Prostate gland (tissue), 2 donors: ENCODE results near the gene CMTM5. TPM values are rescaled to one million over a fixed set of nuclear protein-coding genes. Genes with fewer than 3 reads are reported as not detected.
"Not testable (repeated sequence)": the region's sequence is repeated elsewhere in the genome, so short reads cannot be mapped to it uniquely, and the experiment has no call there.

Experiments
- DNase-seq: peaks from one replicate; pipeline ENCODE4 v3.0.0-alpha.2; 2019; ENCODE audit warnings: low spot score
- H3K27ac ChIP-seq, 2 donors: fragments of 200-600 bp; sonication (generic); 2 replicates each; pipeline ENCODE4 v1.5.1; 2017 to 2019
- H3K27me3 ChIP-seq: fragments of 200-600 bp; sonication (generic); replicated peaks from 2 replicates; pipeline ENCODE4 v1.5.1; 2019; ENCODE audit not compliant: insufficient read depth
- H3K36me3 ChIP-seq, 2 donors: fragments of 200-600 bp; sonication (generic); 1 replicate in 1 of 2; 2 replicates in 1 of 2; pipeline versions ENCODE4 v1.5.1 to v1.8.1; 2017 to 2019
- H3K4me1 ChIP-seq: fragments of 200-600 bp; sonication (generic); replicated peaks from 2 replicates; pipeline ENCODE4 v1.5.1; 2019
- H3K4me3 ChIP-seq, 2 donors: fragments of 200-600 bp; sonication (generic); 2 replicates each; pipeline ENCODE4 v1.5.1; 2017 to 2019
- H3K9me3 ChIP-seq: fragments of 200-600 bp; sonication (generic); 2 replicates; pipeline ENCODE4 v1.5.1; 2017
- POLR2A ChIP-seq: fragments of 450-650 bp; IDR thresholded peaks from one replicate; pipeline ENCODE4 v1.6.1; 2016; ENCODE audit warnings: antibody characterized with exemption, mild to moderate bottlenecking
- POLR2AphosphoS5 ChIP-seq: sonication (generic); formaldehyde crosslinking; IDR thresholded peaks from one replicate; pipeline ENCODE4 v1.6.1; 2017; ENCODE audit warnings: antibody characterized with exemption
- WGBS: methylation state at CpG from one replicate; pipeline ENCODE4 v1.1.5; 2018; 5-methylcytosine and 5-hydroxymethylcytosine counted together
- intact Hi-C: fragments of 100-400 bp; cut with DNase I; formaldehyde crosslinking; loops from one replicate; pipeline ENCODE4 v1.14.2; 2022
- total RNA-seq, 2 donors: library from RNA; depleted of rRNA; stranded (reverse); fragments of >200 nt; gene quantifications; one replicate each; pipeline ENCODE4 v1.1.0, GENCODE V29; 2016
- TF ChIP-seq, protein P1 (sequence below), 4 experiments: fragments of 200-600 bp in 2 of 4; fragments of 450-650 bp in 2 of 4; sonication (generic) in 2 of 4; IDR thresholded peaks; 1 replicate in 3 of 4; 2 replicates in 1 of 4; pipeline ENCODE4 v1.5.1; 2016 to 2019; ENCODE audit warnings: antibody characterized with exemption in 4 of 4, mild to moderate bottlenecking in 2 of 4, moderate library complexity in 2 of 4

CMTM5 gene
- total RNA-seq, 2 donors from 2014 or later, result 1.5 TPM; not detected in 1

DNA sequence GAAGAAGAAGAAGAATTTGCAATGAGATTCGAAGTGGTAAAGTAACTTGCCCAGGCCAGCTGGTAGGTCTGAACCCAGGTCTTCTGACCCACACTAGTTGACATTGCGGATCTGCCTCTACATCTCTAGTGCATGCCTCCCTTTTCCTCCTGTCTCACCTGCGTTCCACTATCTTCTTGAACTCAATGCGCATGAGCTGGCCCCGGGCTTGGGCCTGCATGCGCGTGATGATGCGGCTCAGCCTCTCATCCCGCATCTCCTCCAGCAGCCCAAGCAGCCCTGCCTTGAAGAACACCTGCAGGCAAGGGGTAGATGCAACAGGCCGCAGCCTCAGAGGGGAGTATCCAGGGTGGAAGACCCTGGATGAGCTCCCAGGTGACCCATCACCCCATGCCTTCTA, 19.3 kb downstream of the CMTM5 start:
- Histone ChIP-seq H3K27me3 (no peaks in the 10 kb centered on the region), H3K4me3 (no peak overlapping the region), H3K36me3 (no peaks in the 10 kb centered on the region), H3K9me3 (no peaks in the 10 kb centered on the region), H3K27ac (no peak overlapping the region), H3K4me1 (no peaks in the 10 kb centered on the region)
- TF ChIP-seq, protein P1, sequence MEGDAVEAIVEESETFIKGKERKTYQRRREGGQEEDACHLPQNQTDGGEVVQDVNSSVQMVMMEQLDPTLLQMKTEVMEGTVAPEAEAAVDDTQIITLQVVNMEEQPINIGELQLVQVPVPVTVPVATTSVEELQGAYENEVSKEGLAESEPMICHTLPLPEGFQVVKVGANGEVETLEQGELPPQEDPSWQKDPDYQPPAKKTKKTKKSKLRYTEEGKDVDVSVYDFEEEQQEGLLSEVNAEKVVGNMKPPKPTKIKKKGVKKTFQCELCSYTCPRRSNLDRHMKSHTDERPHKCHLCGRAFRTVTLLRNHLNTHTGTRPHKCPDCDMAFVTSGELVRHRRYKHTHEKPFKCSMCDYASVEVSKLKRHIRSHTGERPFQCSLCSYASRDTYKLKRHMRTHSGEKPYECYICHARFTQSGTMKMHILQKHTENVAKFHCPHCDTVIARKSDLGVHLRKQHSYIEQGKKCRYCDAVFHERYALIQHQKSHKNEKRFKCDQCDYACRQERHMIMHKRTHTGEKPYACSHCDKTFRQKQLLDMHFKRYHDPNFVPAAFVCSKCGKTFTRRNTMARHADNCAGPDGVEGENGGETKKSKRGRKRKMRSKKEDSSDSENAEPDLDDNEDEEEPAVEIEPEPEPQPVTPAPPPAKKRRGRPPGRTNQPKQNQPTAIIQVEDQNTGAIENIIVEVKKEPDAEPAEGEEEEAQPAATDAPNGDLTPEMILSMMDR (IDR thresholded peaks at IDR 0.05), result no peak
- TF ChIP-seq POLR2A (no peak), POLR2AphosphoS5 (no peak)
- intact Hi-C loops, result no loop called here
- WGBS, result 90% methylated on average over 10 of the region's 10 CpGs
- DNase-seq, result no peak

DNA sequence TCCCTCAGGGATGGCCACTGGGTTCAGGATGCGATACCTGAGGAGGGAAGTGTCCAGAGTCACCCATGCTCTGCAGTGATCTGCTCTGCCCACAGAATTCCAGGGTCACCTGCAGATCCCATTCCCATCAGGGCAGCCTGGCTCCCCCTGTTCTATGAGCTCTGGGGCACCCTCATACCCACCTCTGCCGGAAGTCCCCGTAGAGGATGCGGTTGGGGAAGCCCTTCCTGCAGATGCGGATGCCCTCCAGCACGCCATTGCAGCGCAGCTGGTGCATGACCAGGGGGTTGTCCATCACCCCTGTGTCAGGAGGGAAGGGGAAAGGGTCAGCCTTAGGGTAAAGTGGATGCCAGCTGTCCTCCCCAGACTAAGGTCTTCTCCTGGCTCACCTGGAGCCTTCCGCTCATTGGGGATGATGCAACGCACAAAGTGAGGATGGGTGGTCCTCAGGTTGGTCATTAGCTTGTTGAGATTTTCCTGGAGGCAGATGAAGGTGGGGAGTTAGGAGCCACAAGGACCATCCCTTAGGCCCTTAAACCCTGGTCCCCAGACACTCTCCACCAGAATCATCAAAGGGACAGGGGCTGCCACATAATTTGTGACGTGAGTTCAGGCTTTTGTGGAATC, 20.0 kb downstream of the CMTM5 start:
- 96% methylated on average over 10 of the region's 10 CpGs for WGBS
- H3K9me3 ChIP-seq, result no peaks in the 10 kb centered on the region
- intact Hi-C loops, result no loop called here
- no peak for DNase-seq
- H3K4me1 ChIP-seq, result no peaks in the 10 kb centered on the region
- H3K4me3 ChIP-seq, result no peak overlapping the region
- TF ChIP-seq POLR2A, result no peak
- TF ChIP-seq, protein P1 (IDR thresholded peaks at IDR 0.05), result no peak
- TF ChIP-seq POLR2AphosphoS5, result no peak
- H3K27me3 ChIP-seq, result no peaks in the 10 kb centered on the region
- H3K27ac ChIP-seq, result no peak overlapping the region
- H3K36me3 ChIP-seq, result no peaks in the 10 kb centered on the region

DNA sequence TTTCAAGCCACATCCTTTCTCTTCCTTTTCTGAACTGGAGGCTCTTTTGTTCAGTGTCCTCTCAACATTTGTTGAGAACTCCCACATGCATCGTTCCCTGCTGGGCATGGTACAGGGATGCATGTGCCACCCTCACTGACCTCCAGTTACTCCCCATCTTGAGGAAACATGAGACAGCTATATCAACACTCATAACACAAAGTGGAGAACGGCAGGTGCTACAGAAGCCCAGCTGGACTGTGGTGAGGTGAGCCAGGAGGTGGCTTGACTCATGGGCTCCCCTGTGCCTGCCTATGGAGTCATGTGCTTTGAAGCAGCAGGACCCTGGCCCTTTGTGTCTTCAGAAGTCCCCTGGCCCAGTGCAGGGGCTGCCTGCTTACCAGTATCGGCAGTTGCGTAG, 21.5 kb downstream of the CMTM5 start:
- H3K36me3 ChIP-seq, result no peaks in the 10 kb centered on the region
- TF ChIP-seq, protein P1 (IDR thresholded peaks at IDR 0.05), result no peak
- TF ChIP-seq POLR2AphosphoS5, result no peak
- no peak for TF ChIP-seq POLR2A
- H3K27ac ChIP-seq, result no peak overlapping the region
- H3K27me3 ChIP-seq, result no peaks in the 10 kb centered on the region
- no peak overlapping the region for H3K4me3 ChIP-seq
- no peaks in the 10 kb centered on the region for H3K4me1 ChIP-seq
- no peaks in the 10 kb centered on the region for H3K9me3 ChIP-seq
- WGBS, result 74% methylated on average over 4 of the region's 4 CpGs
- intact Hi-C loops, result no loop called here
- DNase-seq, result no peak

DNA sequence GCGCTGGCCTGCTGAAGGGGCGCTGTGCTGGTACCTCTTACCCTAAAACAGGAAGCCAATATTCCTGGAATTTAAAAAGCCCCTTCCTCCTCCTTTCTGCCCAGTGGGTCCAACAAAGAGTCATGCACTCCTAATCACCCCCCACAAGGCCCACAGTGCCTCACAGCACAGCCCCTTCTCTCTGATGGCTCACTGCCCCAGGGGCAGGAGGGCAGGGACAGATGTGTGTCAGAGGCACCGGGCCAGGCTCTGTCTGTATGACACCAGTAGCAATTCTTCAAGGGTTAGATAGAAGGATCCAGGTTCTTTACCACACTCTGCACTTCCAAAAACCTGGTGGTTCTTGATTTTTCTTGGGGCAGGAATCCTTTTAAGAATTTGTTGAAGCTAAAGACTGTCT, 22.3 kb downstream of the CMTM5 start:
- no peak for DNase-seq
- TF ChIP-seq POLR2A (no peak), POLR2AphosphoS5 (no peak)
- TF ChIP-seq, protein P1 (IDR thresholded peaks at IDR 0.05), result no peak
- intact Hi-C loops, result no loop called here
- H3K36me3 ChIP-seq, result no peaks in the 10 kb centered on the region
- H3K9me3 ChIP-seq, result no peaks in the 10 kb centered on the region
- no peaks in the 10 kb centered on the region for H3K27me3 ChIP-seq
- H3K4me3 ChIP-seq, result no peak overlapping the region
- WGBS, result 96% methylated on average over 3 of the region's 3 CpGs
- H3K27ac ChIP-seq, result no peak overlapping the region
- no peaks in the 10 kb centered on the region for H3K4me1 ChIP-seq

DNA sequence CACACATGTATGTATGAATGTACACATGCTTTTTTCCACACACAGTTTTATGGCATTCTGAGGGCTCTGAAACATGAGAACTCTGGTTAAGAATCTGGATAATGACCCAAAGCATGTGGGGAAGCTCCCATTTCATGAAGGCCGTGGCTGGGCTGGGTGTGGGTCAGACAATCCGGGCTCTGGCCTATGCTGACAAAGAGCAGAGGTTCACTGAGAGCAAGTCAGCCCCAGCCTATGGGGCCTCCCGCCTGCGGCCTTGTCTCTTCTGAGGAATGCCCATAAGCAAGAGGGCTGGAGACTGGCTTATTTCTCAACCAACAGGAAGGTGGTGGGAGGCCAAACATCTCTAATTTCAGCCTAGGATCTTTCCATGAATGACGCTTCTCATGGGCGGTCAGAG, 22.7 kb downstream of the CMTM5 start:
- H3K27me3 ChIP-seq, result no peaks in the 10 kb centered on the region
- H3K27ac ChIP-seq, result no peak overlapping the region
- no peaks in the 10 kb centered on the region for H3K9me3 ChIP-seq
- no peak overlapping the region for H3K4me3 ChIP-seq
- WGBS, result 80% methylated on average over 6 of the region's 6 CpGs
- no peaks in the 10 kb centered on the region for H3K36me3 ChIP-seq
- no peaks in the 10 kb centered on the region for H3K4me1 ChIP-seq
- TF ChIP-seq POLR2A (no peak), POLR2AphosphoS5 (no peak)
- TF ChIP-seq, protein P1 (IDR thresholded peaks at IDR 0.05), result no peak
- DNase-seq, result no peak
- intact Hi-C loops, result no loop called here

DNA sequence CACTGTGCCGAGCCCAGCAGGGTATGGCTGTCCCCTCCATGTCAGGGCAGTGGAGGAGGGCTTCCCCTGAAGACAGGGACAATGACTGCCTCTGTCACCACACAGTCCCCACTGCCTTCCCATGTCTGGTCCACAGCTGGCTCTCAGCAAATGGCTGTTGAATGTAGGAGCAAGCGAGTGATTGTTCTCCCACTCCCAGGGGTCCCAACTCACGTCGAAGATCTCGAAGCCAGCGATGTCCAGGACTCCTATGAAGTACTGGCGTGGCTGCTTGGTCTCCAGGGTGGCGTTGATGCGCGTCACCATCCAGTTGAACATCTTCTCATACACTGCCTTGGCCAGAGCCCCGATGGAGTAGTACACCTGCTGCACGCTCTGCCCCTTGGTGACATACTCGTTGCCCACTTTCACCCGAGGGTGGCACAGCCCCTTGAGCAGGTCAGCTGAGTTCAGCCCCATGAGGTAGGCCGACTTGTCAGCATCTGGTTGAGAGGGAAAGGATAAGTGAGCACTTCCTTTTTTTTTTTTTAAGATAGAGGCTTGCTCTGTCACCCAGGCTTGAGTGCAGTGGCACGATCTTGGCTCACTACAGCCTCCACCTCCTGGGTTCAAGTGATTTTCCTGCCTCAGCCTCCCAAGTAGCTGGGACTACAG, 23.8 kb downstream of the CMTM5 start:
- H3K9me3 ChIP-seq, intact Hi-C loops: not testable (repeated sequence)
- 91% methylated on average over 16 of the region's 16 CpGs for WGBS

More for the DNA sequence above, 23.8 kb downstream of the CMTM5 start:
- H3K27ac ChIP-seq, H3K4me1 ChIP-seq, DNase-seq, H3K36me3 ChIP-seq, H3K27me3 ChIP-seq, H3K4me3 ChIP-seq: not testable (repeated sequence)
